ENCODE data around the gene SLC18A2. TPM values are rescaled to one million over a fixed set of nuclear protein-coding genes. Genes with fewer than 3 reads are reported as not detected.

The SLC18A2 gene
- not detected in 2 replicates for total RNA-seq

- intact Hi-C loops (cut with micrococcal nuclease), result no loop called here
Measured at GRCh38 chr10:117240621-117241529, at the start of gene SLC18A2. Gene SLC18A2 (plus strand): TSS chr10:117241114. CDS start chr10:117241694, 580 bp downstream.

GRCh38 chr10:117197189-117197588, 43.7 kb upstream of the SLC18A2 start, which contains the start of gene KCNK18:
Gene KCNK18 (plus strand): TSS chr10:117197489. CDS start chr10:117197489, 0 bp downstream.
- Mint-ChIP-seq H3K27me3 (ENCODE audit: insufficient read depth) (no peaks in the 10 kb centered on the region), H3K4me1 (ENCODE audit: low read depth) (no peaks in the 10 kb centered on the region), H3K9me3 (no peaks in the 10 kb centered on the region), H3K27ac (no peak within 1 kb of the TSS), H3K4me3 (no peak within 1 kb of the TSS), H3K36me3 (ENCODE audit: low read depth) (no peaks in the 10 kb centered on the region)
- no peak for DNase-seq (ENCODE audit: low spot score)
- intact Hi-C loops (cut with micrococcal nuclease), result no loop called here

More at GRCh38 chr10:117240621-117241529, at the start of gene SLC18A2:
- Mint-ChIP-seq H3K4me1 (ENCODE audit: low read depth) (peaks cover 4% of the 10 kb centered on the region), H3K27me3 (ENCODE audit: insufficient read depth) (peaks cover 37% of the 10 kb centered on the region), H3K9me3 (no peaks in the 10 kb centered on the region), H3K36me3 (ENCODE audit: low read depth) (no peaks in the 10 kb centered on the region), H3K4me3 (no peak within 1 kb of the TSS), H3K27ac (no peak within 1 kb of the TSS)
- DNase-seq (ENCODE audit: low spot score), result no peak

- Mint-ChIP-seq H3K9me3 (no peaks in the 10 kb centered on the region), H3K4me3 (no peak overlapping the region), H3K27me3 (ENCODE audit: insufficient read depth) (no peaks in the 10 kb centered on the region), H3K36me3 (ENCODE audit: low read depth) (no peaks in the 10 kb centered on the region), H3K4me1 (ENCODE audit: low read depth) (no peaks in the 10 kb centered on the region), H3K27ac (no peak overlapping the region)
- no peak for DNase-seq (ENCODE audit: low spot score)
- intact Hi-C loops (cut with micrococcal nuclease), result no loop called here
Measured at GRCh38 chr10:117198088-117198487, 42.8 kb upstream of the SLC18A2 start.

GRCh38 chr10:117201826-117202225, 39.1 kb upstream of the SLC18A2 start:
- H3K27me3 Mint-ChIP-seq (ENCODE audit: insufficient read depth), result no peaks in the 10 kb centered on the region
- intact Hi-C loops (cut with micrococcal nuclease), result no loop called here
- H3K9me3 Mint-ChIP-seq, result no peaks in the 10 kb centered on the region
- no peaks in the 10 kb centered on the region for H3K36me3 Mint-ChIP-seq (ENCODE audit: low read depth)
- no peak overlapping the region for H3K27ac Mint-ChIP-seq
- H3K4me3 Mint-ChIP-seq, result no peak overlapping the region
- DNase-seq (ENCODE audit: low spot score), result no peak
- H3K4me1 Mint-ChIP-seq (ENCODE audit: low read depth), result no peaks in the 10 kb centered on the region

GRCh38 chr10:117204316-117204715, 36.6 kb upstream of the SLC18A2 start:
- H3K4me1 Mint-ChIP-seq (ENCODE audit: low read depth), result no peaks in the 10 kb centered on the region
- no peaks in the 10 kb centered on the region for H3K9me3 Mint-ChIP-seq
- no peaks in the 10 kb centered on the region for H3K36me3 Mint-ChIP-seq (ENCODE audit: low read depth)
- intact Hi-C loops (cut with micrococcal nuclease), result no loop called here
- H3K27ac Mint-ChIP-seq, result no peak overlapping the region
- H3K27me3 Mint-ChIP-seq (ENCODE audit: insufficient read depth), result no peaks in the 10 kb centered on the region
- no peak overlapping the region for H3K4me3 Mint-ChIP-seq
- DNase-seq (ENCODE audit: low spot score), result no peak

GRCh38 chr10:117212176-117212575, 28.7 kb upstream of the SLC18A2 start:
- Mint-ChIP-seq H3K36me3 (ENCODE audit: low read depth) (no peaks in the 10 kb centered on the region), H3K27ac (no peak overlapping the region), H3K27me3 (ENCODE audit: insufficient read depth) (peaks cover 14% of the 10 kb centered on the region), H3K9me3 (no peaks in the 10 kb centered on the region), H3K4me3 (no peak overlapping the region), H3K4me1 (ENCODE audit: low read depth) (no peaks in the 10 kb centered on the region)
- no peak for DNase-seq (ENCODE audit: low spot score)
- intact Hi-C loops (cut with micrococcal nuclease), result no loop called here

- H3K4me3 Mint-ChIP-seq, result no peak overlapping the region
- H3K27ac Mint-ChIP-seq, result no peak overlapping the region
- peaks cover 14% of the 10 kb centered on the region for H3K27me3 Mint-ChIP-seq (ENCODE audit: insufficient read depth)
- intact Hi-C loops (cut with micrococcal nuclease), result no loop called here
- H3K9me3 Mint-ChIP-seq, result no peaks in the 10 kb centered on the region
- DNase-seq (ENCODE audit: low spot score), result no peak
- H3K36me3 Mint-ChIP-seq (ENCODE audit: low read depth), result no peaks in the 10 kb centered on the region
- H3K4me1 Mint-ChIP-seq (ENCODE audit: low read depth), result no peaks in the 10 kb centered on the region
Measured at GRCh38 chr10:117214401-117214800, 26.5 kb upstream of the SLC18A2 start.

GRCh38 chr10:117215079-117215478, 25.8 kb upstream of the SLC18A2 start:
- Mint-ChIP-seq H3K4me1 (ENCODE audit: low read depth) (no peaks in the 10 kb centered on the region), H3K27ac (no peak overlapping the region), H3K27me3 (ENCODE audit: insufficient read depth) (peaks cover 14% of the 10 kb centered on the region), H3K4me3 (no peak overlapping the region), H3K36me3 (ENCODE audit: low read depth) (no peaks in the 10 kb centered on the region), H3K9me3 (no peaks in the 10 kb centered on the region)
- no peak for DNase-seq (ENCODE audit: low spot score)
- intact Hi-C loops (cut with micrococcal nuclease), result no loop called here

GRCh38 chr10:117216028-117216427, 24.9 kb upstream of the SLC18A2 start:
- Mint-ChIP-seq H3K27me3 (ENCODE audit: insufficient read depth) (peaks cover 17% of the 10 kb centered on the region), H3K4me1 (ENCODE audit: low read depth) (no peaks in the 10 kb centered on the region), H3K27ac (no peak overlapping the region), H3K36me3 (ENCODE audit: low read depth) (no peaks in the 10 kb centered on the region), H3K9me3 (no peaks in the 10 kb centered on the region), H3K4me3 (peak overlapping the region; percentile 15)
- intact Hi-C loops (cut with micrococcal nuclease), result loop anchor here (1.0 to 2.0 kb wide), 2 partner anchors 104 to 159 kb away; partner anchors contain the start of gene PDZD8
- no peak for DNase-seq (ENCODE audit: low spot score)

- Mint-ChIP-seq H3K4me1 (ENCODE audit: low read depth) (no peaks in the 10 kb centered on the region), H3K27me3 (ENCODE audit: insufficient read depth) (peaks cover 16% of the 10 kb centered on the region), H3K27ac (no peak overlapping the region), H3K36me3 (ENCODE audit: low read depth) (no peaks in the 10 kb centered on the region), H3K9me3 (no peaks in the 10 kb centered on the region), H3K4me3 (peak overlapping the region; percentile 73)
- DNase-seq (ENCODE audit: low spot score), result peak; percentile 62
- intact Hi-C loops (cut with micrococcal nuclease), result loop anchor here (1.0 to 2.0 kb wide), 2 partner anchors 104 to 158 kb away; partner anchors contain the start of gene PDZD8
Measured at GRCh38 chr10:117216611-117217195, 24.2 kb upstream of the SLC18A2 start.

- Mint-ChIP-seq H3K36me3 (ENCODE audit: low read depth) (no peaks in the 10 kb centered on the region), H3K4me3 (peak overlapping the region; percentile 73), H3K27me3 (ENCODE audit: insufficient read depth) (peaks cover 16% of the 10 kb centered on the region), H3K27ac (no peak overlapping the region), H3K9me3 (no peaks in the 10 kb centered on the region), H3K4me1 (ENCODE audit: low read depth) (no peaks in the 10 kb centered on the region)
- intact Hi-C loops (cut with micrococcal nuclease), result loop anchor here (2.0 kb wide), 1 partner anchor 158 kb away; the partner anchor contains the start of gene PDZD8
- DNase-seq (ENCODE audit: low spot score), result no peak
Measured at GRCh38 chr10:117217196-117217761, 23.6 kb upstream of the SLC18A2 start.

GRCh38 chr10:117218654-117219053, 22.3 kb upstream of the SLC18A2 start:
- Mint-ChIP-seq H3K27me3 (ENCODE audit: insufficient read depth) (peaks cover 16% of the 10 kb centered on the region), H3K4me1 (ENCODE audit: low read depth) (no peaks in the 10 kb centered on the region)
- intact Hi-C loops (cut with micrococcal nuclease), result no loop called here

More at GRCh38 chr10:117218654-117219053, 22.3 kb upstream of the SLC18A2 start:
- Mint-ChIP-seq H3K4me3 (no peak overlapping the region), H3K36me3 (ENCODE audit: low read depth) (no peaks in the 10 kb centered on the region), H3K9me3 (no peaks in the 10 kb centered on the region), H3K27ac (no peak overlapping the region)
- no peak for DNase-seq (ENCODE audit: low spot score)

Data from activated T-helper 1 cell treated with anti-CD3 and anti-CD28 coated beads, Interleukin-12 subunit alpha, Interleukin-12 subunit beta, Interleukin-2, Interleukin-4 antibody, amounts not matched to agents 30 ng/mL and 10 ng/mL and 1 ng/mL, durations not matched to agents 14 hours and 24 hours and 36 hours (primary cell).